ENCODE data around the gene SCARB1.

The SCARB1 gene

DNA sequence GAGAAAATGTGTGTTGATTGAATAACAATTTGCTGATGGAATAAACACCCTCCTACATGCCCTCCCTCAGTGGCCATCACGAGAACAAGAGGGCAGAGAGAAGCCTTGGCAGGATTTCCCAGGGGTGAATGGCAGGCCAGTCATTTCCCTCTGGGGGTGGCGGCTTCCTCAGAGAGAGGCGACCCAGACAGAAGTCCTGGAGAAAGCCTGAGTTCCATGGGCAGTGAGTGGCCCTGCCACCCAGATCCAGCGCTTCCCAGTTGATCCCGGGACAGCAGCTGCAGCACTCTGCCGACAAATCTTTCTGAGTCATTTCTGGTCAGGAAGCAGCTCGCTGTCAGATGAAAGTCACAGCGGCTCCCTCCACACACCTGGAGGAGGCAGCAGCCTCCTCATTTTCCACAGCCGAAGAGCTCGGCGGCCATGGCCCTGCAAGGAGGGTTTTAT is 123.0 kb downstream of the SCARB1 start:
- no peak for DNase-seq

- DNase-seq = no peak
Measured at GRCh38 chr12:124739953-124740561, 123.6 kb downstream of the SCARB1 start.

- no peak for DNase-seq
Measured at GRCh38 chr12:124738636-124739467, 124.8 kb downstream of the SCARB1 start.

DNA sequence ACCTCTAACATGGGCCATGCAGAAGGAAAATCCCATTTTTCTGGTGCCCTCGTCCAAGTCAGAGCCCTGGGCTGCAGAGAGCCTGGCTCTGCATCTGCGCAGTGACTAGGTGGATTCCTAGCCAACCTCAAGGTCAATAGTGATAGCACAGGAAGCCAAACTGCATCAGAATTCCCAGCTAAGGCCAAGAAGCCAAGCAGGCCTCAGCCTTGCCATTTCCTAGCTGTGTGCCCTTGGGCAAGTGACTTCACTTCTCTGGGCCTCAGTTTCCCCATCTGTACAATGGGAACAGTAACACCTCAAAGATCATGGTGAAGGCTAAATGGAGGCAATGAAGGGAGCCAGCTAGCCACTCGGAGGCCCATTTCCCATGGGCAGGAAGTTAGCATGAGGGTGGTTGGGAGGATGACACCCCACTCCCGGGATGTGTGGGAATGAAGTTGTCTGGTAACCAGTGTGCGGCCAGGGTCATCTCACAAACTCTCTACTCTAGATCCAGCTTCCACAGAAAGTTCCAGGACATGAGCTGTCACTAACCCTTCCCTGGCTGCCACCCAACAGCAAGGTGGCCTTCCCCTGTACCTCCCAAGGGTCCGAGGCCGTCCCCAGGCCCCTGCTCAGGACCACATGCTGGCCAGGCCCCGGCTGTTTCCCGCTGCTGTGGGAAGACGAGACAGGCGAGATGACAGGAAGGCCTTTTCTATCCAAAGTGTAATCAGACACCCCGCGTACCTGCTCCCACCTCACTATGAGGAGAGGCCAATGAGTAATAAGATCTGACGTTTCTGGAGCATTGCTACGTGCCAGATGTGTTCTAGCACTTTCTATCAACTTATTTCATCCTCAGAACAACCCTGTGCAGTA is 125.7 kb downstream of the SCARB1 start:
- DNase-seq = no peak

DNA sequence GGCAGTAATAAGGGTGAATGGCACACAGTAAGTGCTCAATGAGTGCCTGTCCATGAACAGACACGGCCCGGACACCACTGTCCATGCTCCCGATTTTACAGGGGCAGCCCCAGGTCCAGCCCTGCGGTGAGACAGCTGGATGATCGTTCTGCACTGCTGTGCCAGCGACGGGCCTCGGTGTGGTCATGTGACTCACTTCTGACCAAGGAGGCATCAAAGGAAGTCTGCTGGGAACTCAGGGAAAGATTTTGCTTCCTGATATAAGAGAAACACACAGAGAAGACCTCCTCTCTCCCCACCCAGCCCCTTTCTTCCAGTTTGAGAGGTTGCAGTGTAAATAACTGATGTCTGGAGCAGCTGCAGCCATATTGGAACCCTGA is 126.6 kb downstream of the SCARB1 start:
- no peak for DNase-seq

- DNase-seq = no peak
Measured at GRCh38 chr12:124736115-124737039, 127.3 kb downstream of the SCARB1 start.

DNA sequence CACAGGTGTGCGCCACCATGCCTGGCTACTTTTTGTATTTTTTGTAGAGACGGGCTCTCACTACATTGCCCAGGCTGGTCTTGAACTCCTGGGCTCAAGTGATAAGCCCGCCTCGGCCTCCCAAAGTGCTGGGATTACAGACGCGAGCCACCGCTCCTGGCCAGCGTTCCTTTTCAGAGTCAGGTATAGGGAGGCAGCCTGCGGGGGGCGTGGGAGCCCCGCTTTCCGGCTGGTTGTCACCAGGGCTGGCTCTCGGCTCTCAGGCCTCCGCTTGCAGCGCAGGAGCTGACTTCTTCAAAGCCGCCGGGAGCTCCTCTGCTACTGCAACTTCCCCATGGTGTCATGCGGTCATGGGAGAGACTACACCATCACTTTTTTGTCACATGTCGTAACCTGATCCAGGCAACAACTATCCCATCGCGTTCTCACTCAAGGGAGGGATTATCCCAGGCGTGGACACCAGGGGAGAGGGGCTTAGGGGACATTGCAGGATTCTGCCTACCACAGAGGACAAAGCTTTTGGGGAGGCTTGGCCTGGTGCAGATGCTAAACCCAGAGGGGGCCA is 129.4 kb downstream of the SCARB1 start:
- no peak for DNase-seq

GRCh38 chr12:124733086-124733485 is 130.6 kb downstream of the SCARB1 start:
- no peak for DNase-seq

DNA sequence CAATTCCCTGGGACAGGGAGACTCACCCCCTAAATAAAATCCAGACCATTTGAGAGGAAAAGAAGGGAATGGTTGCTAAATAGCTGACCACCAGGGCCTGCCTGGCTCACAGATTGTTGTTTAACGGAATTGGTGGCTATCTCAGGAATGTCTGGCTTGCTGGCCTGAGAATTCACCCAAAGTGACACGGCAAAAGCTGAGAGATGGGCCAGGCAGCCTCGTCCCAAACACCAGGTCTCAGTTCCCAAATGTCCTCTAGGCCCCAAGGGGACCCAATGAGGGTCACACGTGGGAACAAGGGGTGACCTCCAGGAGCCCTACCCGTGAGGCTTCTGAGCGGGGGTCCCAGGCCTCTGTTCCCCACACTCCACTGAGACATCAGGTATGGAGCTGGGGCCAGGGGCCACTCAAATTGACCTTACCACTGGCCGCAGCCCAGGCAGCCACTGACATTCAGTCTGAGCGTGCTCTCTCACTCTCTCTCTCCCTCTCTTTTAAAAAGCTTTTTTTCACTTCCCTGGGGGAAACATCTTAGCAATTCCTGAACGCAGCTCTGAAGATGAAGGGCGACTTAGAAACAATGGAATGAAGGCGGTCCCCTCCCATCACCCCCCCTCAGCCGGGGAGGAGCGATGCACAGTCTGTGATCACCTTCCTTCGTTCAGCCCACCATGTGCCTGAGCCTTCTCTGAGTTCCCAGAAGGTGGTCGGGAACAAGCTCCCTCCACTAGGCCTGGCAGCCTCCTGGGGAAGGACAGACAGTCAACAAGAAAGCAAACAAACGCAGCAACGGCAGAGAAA is 131.2 kb downstream of the SCARB1 start:
- no peak for DNase-seq

- no peak for DNase-seq
Measured at GRCh38 chr12:124731869-124732268, 131.8 kb downstream of the SCARB1 start.

- DNase-seq = peak; percentile 16
Measured at GRCh38 chr12:124730455-124730932, 133.2 kb downstream of the SCARB1 start.

DNA sequence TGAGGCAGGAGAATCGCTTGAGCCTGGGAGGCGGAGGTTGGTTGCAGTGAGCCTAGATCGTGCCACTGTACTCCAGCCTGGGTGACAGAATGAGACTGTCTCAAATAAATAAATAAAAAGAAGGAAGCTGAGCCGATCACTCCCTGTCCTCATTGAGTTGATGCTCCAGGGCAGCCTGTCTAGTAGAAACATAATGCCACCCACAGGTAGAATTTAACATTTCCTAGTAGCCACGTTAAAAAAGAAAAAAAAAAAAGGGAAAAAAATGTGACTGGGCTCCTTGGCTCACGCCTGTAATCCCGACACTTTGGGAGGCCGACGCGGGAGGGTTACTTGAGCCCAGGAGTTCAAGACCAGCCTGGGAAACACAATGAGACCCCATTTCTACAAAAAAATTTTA is 135.7 kb downstream of the SCARB1 start:
- DNase-seq = no peak

GRCh38 chr12:124727264-124727800 is 136.3 kb downstream of the SCARB1 start:
- no peak for DNase-seq
